GM18502 (cell line): ENCODE results near the gene ARHGAP40.

Source experiments
- ATAC-seq: cut with Tn5 transposase; IDR thresholded peaks from one replicate; pipeline ENCODE4 v1.9.1; 2021; ENCODE audit warnings: mild to moderate bottlenecking; ENCODE audit not compliant: unreplicated experiment, poor library complexity

The ARHGAP40 gene

GRCh38 chr20:38645980-38646858, 44.6 kb downstream of the ARHGAP40 start:
- peak; percentile 83 for ATAC-seq

- ATAC-seq = no peak
Observed at GRCh38 chr20:38649275-38649891, 47.8 kb downstream of the ARHGAP40 start.

- ATAC-seq = no peak
Observed at GRCh38 chr20:38650010-38650409, 48.4 kb downstream of the ARHGAP40 start.

- ATAC-seq = no peak
Observed at GRCh38 chr20:38651154-38651553, 49.5 kb downstream of the ARHGAP40 start.

GRCh38 chr20:38651562-38651961, 50.0 kb downstream of the ARHGAP40 start:
- ATAC-seq = no peak

- no peak for ATAC-seq
Observed at GRCh38 chr20:38652995-38653394, 51.4 kb downstream of the ARHGAP40 start.

- no peak for ATAC-seq
Observed at GRCh38 chr20:38657390-38657789, 55.8 kb downstream of the ARHGAP40 start.

GRCh38 chr20:38658879-38659596, 57.4 kb downstream of the ARHGAP40 start:
- peak; percentile 58 for ATAC-seq

GRCh38 chr20:38659597-38659880, 57.9 kb downstream of the ARHGAP40 start:
- ATAC-seq = no peak

- ATAC-seq = no peak
Observed at GRCh38 chr20:38660429-38660828, 58.8 kb downstream of the ARHGAP40 start.

GRCh38 chr20:38663660-38664059, 62.1 kb downstream of the ARHGAP40 start:
- no peak for ATAC-seq

- no peak for ATAC-seq
Observed at GRCh38 chr20:38664284-38664683, 62.7 kb downstream of the ARHGAP40 start.

- ATAC-seq = no peak
Observed at GRCh38 chr20:38665094-38665493, 63.5 kb downstream of the ARHGAP40 start.

- ATAC-seq = no peak
Observed at GRCh38 chr20:38665506-38666285, 64.1 kb downstream of the ARHGAP40 start.

- no peak for ATAC-seq
Observed at GRCh38 chr20:38667417-38667956, 65.9 kb downstream of the ARHGAP40 start.

GRCh38 chr20:38669688-38670087, 68.1 kb downstream of the ARHGAP40 start:
- no peak for ATAC-seq

- ATAC-seq = no peak
Observed at GRCh38 chr20:38670786-38671185, 69.2 kb downstream of the ARHGAP40 start.

GRCh38 chr20:38671186-38671585, 69.6 kb downstream of the ARHGAP40 start:
- no peak for ATAC-seq

GRCh38 chr20:38671701-38672292, 70.2 kb downstream of the ARHGAP40 start:
- no peak for ATAC-seq

- no peak for ATAC-seq
Observed at GRCh38 chr20:38672504-38672903, 70.9 kb downstream of the ARHGAP40 start.
